IgD-negative memory B cell (primary cell): ENCODE results near the gene RGS12. TPM values are rescaled to one million over a fixed set of nuclear protein-coding genes. Genes with fewer than 3 reads are reported as not detected.

Experiments used
- H3K27ac Mint-ChIP-seq, 3 donors: one replicate each; pipeline ENCODE4 v1.8.0; 2020 to 2022; ENCODE audit warnings: mild to moderate bottlenecking in 3 of 3, mixed read lengths in 3 of 3, moderate library complexity in 1 of 3
- H3K27me3 Mint-ChIP-seq: one replicate; pipeline ENCODE4 v1.8.0; 2021; ENCODE audit warnings: mixed read lengths
- H3K36me3 Mint-ChIP-seq: one replicate; pipeline ENCODE4 v1.8.0; 2020; ENCODE audit warnings: mild to moderate bottlenecking, mixed read lengths
- H3K4me1 Mint-ChIP-seq, 3 donors: one replicate each; pipeline ENCODE4 v1.8.0; 2020 to 2022; ENCODE audit warnings: mixed read lengths in 3 of 3, mild to moderate bottlenecking in 1 of 3
- H3K4me3 Mint-ChIP-seq, 4 donors: one replicate each; pipeline ENCODE4 v1.8.0; 2020 to 2022; ENCODE audit warnings: mild to moderate bottlenecking in 4 of 4, mixed read lengths in 4 of 4, moderate library complexity in 3 of 4
- H3K9me3 Mint-ChIP-seq, 3 donors: one replicate each; pipeline ENCODE4 v1.8.0; 2020 to 2021; ENCODE audit warnings: mixed read lengths in 3 of 3, mild to moderate bottlenecking in 1 of 3
- polyA plus RNA-seq: library from polyadenylated mRNA; unstranded; fragments of 300-500 nt; fragmentation: Illumina TruSeq; gene quantifications from one replicate; pipeline ENCODE4 v1.2.3, GENCODE V29; 2021

The RGS12 gene
- 0.81 TPM for polyA plus RNA-seq

GRCh38 chr4:3292571-3293400 is at the start of gene RGS12:
RGS12 (plus strand) TSS chr4:3293021; CDS start chr4:3316171, 23,150 bp downstream.
- H3K4me1 Mint-ChIP-seq = peaks cover 6 to 11% (median 11%) of the 10 kb centered on the region in 3 donors
- peaks cover 3% of the 10 kb centered on the region for H3K36me3 Mint-ChIP-seq
- H3K4me3 Mint-ChIP-seq = peak within 1 kb of the TSS; percentile 84 to 93 (median 87)
- peaks cover 8% of the 10 kb centered on the region for H3K27me3 Mint-ChIP-seq
- H3K27ac Mint-ChIP-seq = peak within 1 kb of the TSS in 2 of 3 donors; percentile 66 to 92
- no peaks in the 10 kb centered on the region for H3K9me3 Mint-ChIP-seq

DNA sequence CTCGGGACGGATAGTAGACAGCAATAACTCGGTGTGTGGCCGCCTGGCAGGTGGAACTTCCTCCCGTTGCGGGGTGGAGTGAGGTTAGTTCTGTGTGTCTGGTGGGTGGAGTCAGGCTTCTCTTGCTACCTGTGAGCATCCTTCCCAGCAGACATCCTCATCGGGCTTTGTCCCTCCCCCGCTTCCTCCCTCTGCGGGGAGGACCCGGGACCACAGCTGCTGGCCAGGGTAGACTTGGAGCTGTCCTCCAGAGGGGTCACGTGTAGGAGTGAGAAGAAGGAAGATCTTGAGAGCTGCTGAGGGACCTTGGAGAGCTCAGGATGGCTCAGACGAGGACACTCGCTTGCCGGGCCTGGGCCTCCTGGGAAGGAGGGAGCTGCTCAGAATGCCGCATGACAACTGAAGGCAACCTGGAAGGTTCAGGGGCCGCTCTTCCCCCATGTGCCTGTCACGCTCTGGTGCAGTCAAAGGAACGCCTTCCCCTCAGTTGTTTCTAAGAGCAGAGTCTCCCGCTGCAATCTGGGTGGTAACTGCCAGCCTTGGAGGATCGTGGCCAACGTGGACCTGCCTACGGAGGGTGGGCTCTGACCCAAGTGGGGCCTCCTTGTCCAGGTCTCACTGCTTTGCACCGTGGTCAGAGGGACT is 49.6 kb upstream of the RGS12 start:
- Mint-ChIP-seq H3K27ac (peak overlapping the region in 1 of 3 donors; percentile 46), H3K4me3 (peak overlapping the region in 1 of 4 donors; percentile 40), H3K36me3 (peaks cover 3% of the 10 kb centered on the region), H3K27me3 (no peaks in the 10 kb centered on the region), H3K9me3 (no peaks in the 10 kb centered on the region), H3K4me1 (peaks cover 2 to 8% (median 4%) of the 10 kb centered on the region in 3 donors)

DNA sequence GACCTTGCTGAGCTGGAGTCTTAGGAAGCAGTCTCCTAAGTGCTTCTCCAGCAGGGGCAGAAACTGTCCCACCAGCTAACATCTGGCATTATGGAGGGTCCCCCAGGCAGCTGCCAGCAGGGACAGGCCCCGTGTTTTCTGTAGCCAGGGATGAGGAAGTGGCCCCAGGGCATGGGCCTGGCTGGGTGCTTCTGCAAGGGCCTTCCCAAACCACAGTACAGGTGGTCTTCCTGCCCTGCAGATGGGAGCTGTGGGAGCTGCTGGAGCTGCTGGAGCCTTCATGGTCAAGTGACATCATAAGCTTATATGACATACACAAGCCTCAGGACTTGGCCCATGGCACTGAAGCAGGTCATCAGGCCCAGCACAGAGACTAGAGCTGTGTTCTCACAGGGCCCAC is 48.8 kb upstream of the RGS12 start:
- no peak overlapping the region for H3K27ac Mint-ChIP-seq
- H3K36me3 Mint-ChIP-seq = peaks cover 2% of the 10 kb centered on the region
- H3K4me1 Mint-ChIP-seq = peaks cover 2 to 8% (median 4%) of the 10 kb centered on the region in 3 donors
- H3K27me3 Mint-ChIP-seq = no peaks in the 10 kb centered on the region
- H3K4me3 Mint-ChIP-seq = no peak overlapping the region
- no peaks in the 10 kb centered on the region for H3K9me3 Mint-ChIP-seq

DNA sequence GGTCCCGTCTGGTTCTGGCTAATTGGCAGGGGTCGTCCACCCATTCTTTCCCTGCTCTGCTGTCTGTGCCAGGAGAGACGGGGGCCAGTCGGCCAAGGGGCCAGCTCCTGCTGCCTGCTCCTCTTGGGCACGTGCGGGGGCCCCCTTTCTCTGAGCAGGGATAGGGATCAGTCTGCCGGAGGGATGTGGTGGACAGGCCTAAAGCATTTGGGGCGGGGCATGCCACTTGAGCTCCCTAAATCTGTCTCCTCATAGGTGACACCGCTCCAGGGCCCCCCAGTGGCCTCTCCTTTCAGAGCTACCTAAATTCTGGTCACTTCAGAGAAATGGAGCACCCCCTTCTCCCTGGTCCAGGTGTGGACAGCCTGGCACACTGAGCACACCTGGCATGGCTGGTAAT is 48.1 kb upstream of the RGS12 start:
- H3K36me3 Mint-ChIP-seq = peaks cover 2% of the 10 kb centered on the region
- no peak overlapping the region for H3K27ac Mint-ChIP-seq
- no peaks in the 10 kb centered on the region for H3K9me3 Mint-ChIP-seq
- no peak overlapping the region for H3K4me3 Mint-ChIP-seq
- no peaks in the 10 kb centered on the region for H3K27me3 Mint-ChIP-seq
- H3K4me1 Mint-ChIP-seq = peaks cover 2 to 8% (median 4%) of the 10 kb centered on the region in 3 donors

- Mint-ChIP-seq H3K36me3 (no peaks in the 10 kb centered on the region), H3K27ac (no peak overlapping the region), H3K27me3 (no peaks in the 10 kb centered on the region), H3K9me3 (no peaks in the 10 kb centered on the region), H3K4me3 (no peak overlapping the region), H3K4me1 (peaks cover 2 to 8% (median 4%) of the 10 kb centered on the region in 3 donors)
Measured at GRCh38 chr4:3245676-3246075, 47.1 kb upstream of the RGS12 start.

GRCh38 chr4:3246458-3247398 is 46.1 kb upstream of the RGS12 start:
- peak overlapping the region in 1 of 3 donors; percentile 78 for H3K27ac Mint-ChIP-seq
- no peak overlapping the region for H3K4me3 Mint-ChIP-seq
- H3K36me3 Mint-ChIP-seq = no peaks in the 10 kb centered on the region
- H3K4me1 Mint-ChIP-seq = peaks cover 2 to 8% (median 4%) of the 10 kb centered on the region in 3 donors
- H3K27me3 Mint-ChIP-seq = no peaks in the 10 kb centered on the region
- H3K9me3 Mint-ChIP-seq = no peaks in the 10 kb centered on the region

- no peaks in the 10 kb centered on the region for H3K36me3 Mint-ChIP-seq
Measured at GRCh38 chr4:3247399-3248177, 45.2 kb upstream of the RGS12 start.

DNA sequence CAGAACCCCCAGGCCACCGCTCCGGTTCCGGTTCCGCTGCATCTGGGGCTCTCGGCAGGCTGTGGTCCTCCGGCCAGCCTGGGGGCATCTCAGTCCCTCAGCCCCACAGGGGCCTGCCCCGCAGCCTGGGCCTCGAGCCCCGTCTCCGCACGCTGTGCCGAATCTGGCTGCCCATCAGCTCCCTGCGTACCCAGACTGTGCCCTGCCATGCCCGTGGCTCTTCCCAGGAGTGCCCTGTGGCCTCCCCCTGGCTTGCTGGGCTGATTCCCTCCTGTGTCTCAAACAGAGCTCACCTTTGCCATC is 44.7 kb upstream of the RGS12 start:
- no peaks in the 10 kb centered on the region for H3K9me3 Mint-ChIP-seq
- H3K27me3 Mint-ChIP-seq = no peaks in the 10 kb centered on the region
- peaks cover under 1 to 4% (median 2%) of the 10 kb centered on the region in 3 donors for H3K4me1 Mint-ChIP-seq
- H3K36me3 Mint-ChIP-seq = no peaks in the 10 kb centered on the region
- H3K4me3 Mint-ChIP-seq = no peak overlapping the region
- H3K27ac Mint-ChIP-seq = no peak overlapping the region

More at GRCh38 chr4:3247399-3248177, 45.2 kb upstream of the RGS12 start:
- no peak overlapping the region for H3K4me3 Mint-ChIP-seq
- H3K27me3 Mint-ChIP-seq = no peaks in the 10 kb centered on the region
- H3K27ac Mint-ChIP-seq = no peak overlapping the region
- H3K4me1 Mint-ChIP-seq = peaks cover 2 to 4% (median 4%) of the 10 kb centered on the region in 3 donors
- H3K9me3 Mint-ChIP-seq = no peaks in the 10 kb centered on the region

GRCh38 chr4:3248811-3249661 is 43.8 kb upstream of the RGS12 start, which contains the start of gene MSANTD1:
MSANTD1 (plus strand) TSS chr4:3249159; CDS start chr4:3249223, 64 bp downstream.
- no peak within 1 kb of the TSS for H3K4me3 Mint-ChIP-seq
- H3K27ac Mint-ChIP-seq = no peak within 1 kb of the TSS
- no peaks in the 10 kb centered on the region for H3K4me1 Mint-ChIP-seq
- H3K9me3 Mint-ChIP-seq = no peaks in the 10 kb centered on the region
- no peaks in the 10 kb centered on the region for H3K27me3 Mint-ChIP-seq
- no peaks in the 10 kb centered on the region for H3K36me3 Mint-ChIP-seq

DNA sequence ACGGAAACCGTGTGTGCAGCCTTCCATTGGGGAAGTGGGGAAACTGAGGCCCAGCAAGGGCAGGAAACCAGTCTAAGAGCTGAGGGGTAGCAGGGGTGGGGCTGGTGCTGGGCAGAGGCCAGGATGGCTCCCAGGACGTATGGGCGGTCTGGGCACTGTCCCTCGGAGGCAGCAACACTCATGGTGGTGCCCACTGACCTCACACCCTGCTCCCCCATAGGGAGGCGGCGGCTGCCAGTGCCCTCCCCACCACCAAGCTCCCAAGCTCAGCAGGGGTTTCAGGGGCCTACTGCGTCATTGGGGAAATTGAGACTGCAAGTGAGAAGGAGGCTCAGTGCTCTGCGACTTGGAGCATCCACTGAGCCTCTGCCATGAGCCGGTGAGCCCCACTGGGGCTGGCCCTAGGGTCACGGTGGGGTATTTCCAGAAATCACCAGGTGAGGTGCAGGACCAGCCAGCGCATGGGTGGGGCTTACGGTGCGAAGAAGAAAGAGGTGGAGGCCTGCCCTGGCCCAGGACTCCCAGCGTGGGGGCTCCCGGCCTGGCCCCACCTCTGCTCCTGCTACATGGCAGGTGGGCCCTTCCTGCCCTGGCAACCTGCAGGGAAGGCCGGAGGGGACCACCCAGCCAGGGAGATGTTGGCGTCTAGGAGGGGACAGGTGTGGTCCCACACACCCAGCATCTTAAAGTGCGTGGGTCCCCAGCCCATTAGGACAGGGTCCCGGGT is 42.9 kb upstream of the RGS12 start:
- no peaks in the 10 kb centered on the region for H3K9me3 Mint-ChIP-seq
- H3K4me3 Mint-ChIP-seq = no peak overlapping the region
- H3K4me1 Mint-ChIP-seq = no peaks in the 10 kb centered on the region
- H3K36me3 Mint-ChIP-seq = no peaks in the 10 kb centered on the region
- no peaks in the 10 kb centered on the region for H3K27me3 Mint-ChIP-seq
- H3K27ac Mint-ChIP-seq = no peak overlapping the region

DNA sequence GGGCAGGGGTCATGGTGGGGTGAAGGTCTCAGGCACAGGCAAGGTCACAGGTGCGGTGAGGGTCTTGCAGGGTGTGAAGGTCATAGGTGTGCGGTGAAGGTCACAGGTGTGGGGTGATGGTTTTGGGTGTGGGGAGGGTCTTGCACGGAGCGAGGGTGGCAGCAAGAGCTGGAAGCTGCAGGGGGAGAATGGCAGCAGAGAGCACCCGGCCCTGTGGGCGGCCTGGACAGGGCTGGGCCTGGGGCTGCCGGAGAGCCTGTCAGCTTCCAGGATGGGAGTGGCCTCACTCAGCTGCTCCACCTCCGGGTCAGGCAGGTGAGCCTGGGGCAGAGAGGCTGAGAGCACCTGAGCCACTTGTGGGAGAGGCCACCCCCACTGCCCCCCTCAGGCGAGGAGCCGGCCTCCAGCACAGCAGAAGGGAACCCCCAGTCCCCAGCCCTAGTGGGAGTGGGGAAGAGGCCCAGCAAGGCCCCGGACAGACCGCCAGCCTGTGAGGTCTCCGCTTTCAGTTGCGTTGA is 42.3 kb upstream of the RGS12 start:
- H3K27me3 Mint-ChIP-seq = no peaks in the 10 kb centered on the region
- H3K27ac Mint-ChIP-seq = no peak overlapping the region
- no peaks in the 10 kb centered on the region for H3K9me3 Mint-ChIP-seq
- no peaks in the 10 kb centered on the region for H3K36me3 Mint-ChIP-seq
- no peaks in the 10 kb centered on the region for H3K4me1 Mint-ChIP-seq
- H3K4me3 Mint-ChIP-seq = no peak overlapping the region

- Mint-ChIP-seq H3K4me3 (no peak overlapping the region), H3K27ac (no peak overlapping the region), H3K27me3 (no peaks in the 10 kb centered on the region), H3K9me3 (no peaks in the 10 kb centered on the region), H3K4me1 (no peaks in the 10 kb centered on the region), H3K36me3 (no peaks in the 10 kb centered on the region)
Measured at GRCh38 chr4:3250956-3251690, 41.7 kb upstream of the RGS12 start.
